ENCODE data around the gene KISS1.

Gene KISS1

GRCh38 chr1:204217648-204218000 is 21.3 kb upstream of the KISS1 start:
- no peak for DNase-seq

GRCh38 chr1:204216880-204217647 is 20.8 kb upstream of the KISS1 start:
- DNase-seq, result no peak

DNA sequence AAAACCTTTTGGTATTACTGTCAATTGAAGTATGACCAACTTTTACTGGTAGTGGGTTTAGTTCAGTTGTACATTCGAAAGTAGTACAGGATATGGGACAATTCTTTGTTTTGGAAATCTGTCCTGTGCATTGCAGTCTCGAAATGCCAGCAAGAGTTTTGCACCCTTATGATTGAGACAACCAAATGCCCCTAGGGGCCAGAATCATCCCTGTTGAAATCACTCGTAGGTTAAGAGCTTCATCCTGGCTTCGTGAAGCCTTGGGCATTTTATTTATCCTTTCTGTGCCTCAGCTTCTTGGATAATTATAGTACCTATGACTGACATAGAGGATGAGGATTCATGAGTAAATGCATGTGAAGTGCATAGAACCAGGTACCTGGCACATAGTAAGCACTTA is 19.9 kb upstream of the KISS1 start:
- DNase-seq, result no peak

- DNase-seq, result peak in 9 of 14 donors; percentile 25 to 58 (median 39)
Measured at GRCh38 chr1:204213668-204214662, 17.7 kb upstream of the KISS1 start, which contains the start of gene GOLT1A. TSS of gene GOLT1A (minus strand) at chr1:204213988. CDS start at chr1:204213906, 82 bp downstream.

DNA sequence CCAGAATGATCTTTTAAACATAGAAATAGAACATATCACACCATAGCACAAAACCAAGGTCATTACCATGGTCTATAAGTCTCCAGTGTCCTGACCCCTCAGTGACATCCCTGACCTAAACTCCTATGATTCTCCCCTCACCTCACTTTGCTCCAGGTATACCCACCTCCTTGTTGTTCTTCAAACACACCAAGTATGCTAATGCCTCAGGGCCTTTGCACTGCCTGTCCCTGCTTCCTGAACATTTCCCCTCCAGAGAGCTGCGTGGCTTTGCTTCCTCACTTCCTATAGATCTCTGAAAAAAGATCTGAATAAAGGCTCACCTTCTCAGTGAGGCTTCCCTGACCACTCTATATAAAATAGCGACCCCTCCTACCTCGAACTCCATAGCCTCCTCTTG is 16.4 kb upstream of the KISS1 start:
- DNase-seq, result no peak

DNA sequence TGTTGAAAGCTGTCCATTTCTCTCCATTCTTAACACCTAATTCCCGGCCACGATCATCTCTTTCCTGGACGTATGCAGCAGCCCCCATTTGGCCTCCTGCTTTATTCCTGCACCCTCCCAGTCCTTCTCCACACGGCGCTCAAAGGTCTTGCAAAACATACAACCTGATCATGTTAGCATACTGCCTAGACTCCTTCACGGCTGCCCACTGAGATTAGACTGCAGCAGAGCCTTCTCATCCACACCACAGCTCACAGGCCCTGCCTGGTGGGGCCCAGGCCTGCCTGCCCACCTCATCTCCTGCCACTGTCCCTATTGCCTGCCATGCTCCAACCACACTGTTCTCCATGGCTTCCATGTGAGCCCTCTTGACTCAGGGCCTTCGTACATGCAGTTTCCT is 14.8 kb upstream of the KISS1 start:
- DNase-seq, result no peak

DNA sequence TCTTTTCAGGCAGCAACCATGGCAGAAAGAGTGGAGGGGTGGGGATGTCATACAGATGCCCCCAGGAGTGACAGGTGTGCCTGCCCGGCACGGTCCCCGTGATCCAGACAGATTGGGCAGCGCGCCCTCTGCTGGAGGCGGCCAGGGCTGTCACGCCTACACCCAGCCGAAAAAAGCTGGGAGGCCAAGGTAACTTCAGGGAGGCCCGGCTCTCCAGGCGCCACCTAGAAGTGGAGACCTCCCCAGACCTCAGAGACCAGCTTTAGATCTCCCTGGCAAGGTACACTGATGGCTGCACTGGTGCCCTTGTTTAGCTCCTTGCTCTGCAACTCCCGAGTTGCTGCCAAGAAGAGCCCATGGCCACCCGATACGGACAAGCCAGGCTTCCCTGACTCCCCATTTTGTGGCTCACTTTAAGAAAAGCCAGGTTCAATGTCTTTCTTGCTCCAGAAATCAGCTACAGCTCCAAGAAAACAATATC is 10.9 kb upstream of the KISS1 start:
- peak in 9 of 14 donors; percentile 9 to 58 (median 18) for DNase-seq

DNA sequence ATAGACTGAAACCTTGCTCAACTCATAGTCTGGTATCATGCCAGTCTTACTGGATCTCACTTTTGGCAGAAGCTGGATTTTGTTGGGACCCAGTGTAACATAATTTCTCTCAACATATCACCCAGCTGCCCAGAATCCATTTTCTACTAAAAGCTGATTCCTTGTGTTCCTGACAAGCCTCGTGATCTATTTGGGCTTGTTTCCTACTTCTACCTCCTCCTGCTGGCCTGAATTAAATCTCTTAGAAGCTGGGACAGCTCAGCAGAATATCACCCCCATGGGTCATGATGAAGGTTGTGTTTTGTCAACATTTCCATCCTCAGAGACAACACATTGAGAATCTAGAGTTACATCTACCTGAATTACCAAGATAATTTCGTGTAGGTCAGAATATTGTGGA is 9.8 kb upstream of the KISS1 start:
- DNase-seq, result no peak

GRCh38 chr1:204205486-204205885 is 9.2 kb upstream of the KISS1 start:
- DNase-seq, result no peak

DNA sequence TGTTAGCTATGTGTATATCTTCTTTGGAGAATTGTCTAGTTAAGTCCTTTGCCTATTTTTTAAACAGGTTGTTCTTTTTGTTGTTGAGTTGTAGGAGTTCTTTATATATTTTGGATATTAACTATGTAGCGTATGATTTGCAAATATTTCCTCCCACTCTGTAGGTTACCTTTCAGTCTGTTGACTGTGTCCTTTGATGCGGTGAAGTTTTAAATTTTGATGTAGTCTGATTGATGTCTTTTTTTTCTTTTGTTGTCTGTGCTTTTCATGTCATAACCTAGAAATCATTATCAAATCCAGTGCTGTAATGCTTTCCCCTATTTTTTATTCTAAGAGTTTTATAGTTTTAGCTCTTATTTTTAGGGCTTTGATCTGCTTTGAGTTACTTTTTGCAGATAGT is 8.7 kb upstream of the KISS1 start:
- DNase-seq, result no peak

- no peak for DNase-seq
Measured at GRCh38 chr1:204203206-204203767, 7.0 kb upstream of the KISS1 start.

DNA sequence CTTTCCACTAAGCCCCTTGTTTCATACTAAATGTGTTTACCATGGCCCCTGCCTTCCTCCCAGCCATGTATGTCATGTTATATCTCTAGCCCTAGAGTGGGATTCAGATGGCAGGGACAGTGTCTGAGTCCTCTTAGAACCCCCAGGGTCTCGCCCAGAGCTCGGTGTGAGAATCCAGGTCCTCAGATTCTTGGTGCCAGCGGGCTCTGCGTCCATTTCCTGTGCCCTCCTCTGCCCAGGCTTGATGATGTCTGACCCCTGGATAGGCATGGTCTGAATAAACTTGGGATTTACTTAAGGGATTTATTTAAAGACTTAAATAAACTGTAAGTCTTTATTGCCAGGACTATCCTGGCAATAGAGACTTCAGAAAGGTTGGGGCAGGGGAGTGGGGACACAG is 6.2 kb upstream of the KISS1 start:
- DNase-seq, result no peak

GRCh38 chr1:204201348-204202040 is 5.2 kb upstream of the KISS1 start:
- DNase-seq, result no peak

DNA sequence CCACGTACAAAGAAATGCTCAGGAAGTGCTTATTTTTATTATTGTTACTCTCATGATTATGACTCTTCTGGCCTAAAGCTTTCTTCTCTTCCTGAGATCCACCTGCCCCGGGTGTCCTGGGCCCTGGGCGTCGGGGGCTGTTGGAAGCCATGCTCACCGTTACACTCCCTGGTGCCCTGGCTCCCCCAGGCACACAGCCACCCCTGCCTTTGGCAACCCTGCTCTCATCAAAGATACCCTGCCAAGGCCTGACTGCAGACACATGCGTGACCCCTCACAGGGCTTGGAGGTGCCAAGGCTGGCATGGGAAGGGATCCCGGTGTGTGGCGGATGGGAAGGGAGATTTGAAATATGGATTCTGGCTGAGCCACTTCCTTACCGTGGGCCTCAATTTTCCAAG is 3.3 kb upstream of the KISS1 start:
- DNase-seq, result no peak

DNA sequence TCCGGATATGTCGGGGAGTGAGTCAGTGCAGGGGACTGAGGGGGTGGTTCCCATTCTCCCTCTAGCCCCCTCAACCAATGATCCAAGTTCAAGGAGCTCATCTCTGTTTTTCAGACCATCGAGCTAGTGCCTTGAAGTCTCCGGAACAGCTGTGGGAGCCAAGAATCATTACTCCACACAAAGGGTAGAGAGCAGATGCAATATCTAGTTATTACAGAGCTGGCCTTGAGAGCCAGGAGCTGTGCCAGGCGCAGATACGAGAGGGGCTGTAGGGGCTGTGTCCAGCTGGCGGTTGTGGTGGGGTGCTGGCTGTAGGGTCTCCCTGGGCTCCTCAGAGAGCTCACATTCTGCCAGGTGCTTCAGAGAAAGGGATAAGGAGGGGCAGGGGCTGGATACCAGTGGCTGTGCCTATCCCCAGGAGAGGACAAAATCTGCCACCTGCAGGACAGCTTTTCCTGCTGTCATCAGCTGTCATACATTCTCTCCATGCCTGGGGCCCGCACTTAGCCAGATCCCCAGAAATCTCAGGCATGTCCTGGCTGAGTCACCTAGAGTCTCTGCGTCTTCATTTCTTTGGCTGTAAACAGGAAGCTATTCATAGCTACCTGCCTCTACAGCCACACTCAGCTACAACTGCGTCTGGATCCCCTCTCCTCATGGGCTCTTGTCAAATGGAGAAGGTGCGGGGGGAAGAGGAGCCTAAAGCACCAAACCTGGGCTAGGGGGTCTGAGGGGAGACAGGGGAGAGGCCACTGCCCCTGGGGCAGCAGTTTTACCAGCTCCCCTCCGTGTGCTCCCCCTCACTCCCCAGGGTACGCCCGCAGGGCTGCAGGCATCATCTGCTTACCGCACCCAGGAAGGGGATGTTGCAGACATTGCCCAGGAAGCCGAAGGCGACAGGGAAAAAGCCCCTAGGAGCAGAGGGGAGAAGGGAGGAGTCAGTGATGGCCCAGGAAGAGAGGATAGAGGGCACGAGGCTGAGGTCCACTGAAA is 2.4 kb upstream of the KISS1 start:
- DNase-seq, result no peak

- DNase-seq, result no peak
Measured at GRCh38 chr1:204197068-204197467, 777 bp upstream of the KISS1 start.

DNA sequence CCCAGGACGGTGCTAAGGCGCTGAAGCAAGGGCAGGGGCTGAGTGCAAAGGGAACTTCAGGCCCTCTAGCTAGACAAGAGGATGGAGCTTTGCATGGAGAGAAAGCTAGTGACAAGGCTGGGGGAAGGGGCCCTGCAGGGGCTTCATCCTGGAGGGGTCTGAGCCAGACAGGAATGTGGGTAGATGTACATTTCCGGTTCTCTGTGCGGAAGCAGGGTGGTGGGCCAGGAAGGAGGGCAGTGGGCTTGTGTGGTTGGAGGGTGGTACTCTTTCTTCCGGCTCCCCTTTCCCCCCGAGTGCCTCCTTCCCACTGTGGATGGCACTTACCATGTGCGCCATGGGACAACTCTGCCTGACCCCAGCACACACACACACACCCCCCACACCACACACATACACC is 1.5 kb downstream of the KISS1 start:
- no peak for DNase-seq

DNA sequence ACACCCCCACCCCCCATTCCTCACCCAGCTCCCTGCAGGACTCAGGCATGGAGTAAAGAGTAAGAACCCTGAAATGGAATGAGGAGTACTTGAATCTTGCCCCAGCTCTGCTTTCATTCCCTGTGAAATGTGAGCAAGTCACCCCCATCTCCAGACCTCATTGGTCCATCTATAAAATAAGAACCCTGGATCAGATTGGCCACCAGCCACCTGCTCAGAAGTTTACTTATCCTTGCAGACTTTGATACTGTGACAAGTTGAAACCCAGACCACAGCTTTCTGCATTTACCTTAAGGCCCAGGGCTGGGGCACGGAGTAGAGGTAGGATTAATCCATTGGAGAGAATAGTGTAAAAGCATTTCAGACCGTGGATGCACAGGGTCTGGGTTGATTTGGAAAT is 2.2 kb downstream of the KISS1 start:
- DNase-seq, result no peak

DNA sequence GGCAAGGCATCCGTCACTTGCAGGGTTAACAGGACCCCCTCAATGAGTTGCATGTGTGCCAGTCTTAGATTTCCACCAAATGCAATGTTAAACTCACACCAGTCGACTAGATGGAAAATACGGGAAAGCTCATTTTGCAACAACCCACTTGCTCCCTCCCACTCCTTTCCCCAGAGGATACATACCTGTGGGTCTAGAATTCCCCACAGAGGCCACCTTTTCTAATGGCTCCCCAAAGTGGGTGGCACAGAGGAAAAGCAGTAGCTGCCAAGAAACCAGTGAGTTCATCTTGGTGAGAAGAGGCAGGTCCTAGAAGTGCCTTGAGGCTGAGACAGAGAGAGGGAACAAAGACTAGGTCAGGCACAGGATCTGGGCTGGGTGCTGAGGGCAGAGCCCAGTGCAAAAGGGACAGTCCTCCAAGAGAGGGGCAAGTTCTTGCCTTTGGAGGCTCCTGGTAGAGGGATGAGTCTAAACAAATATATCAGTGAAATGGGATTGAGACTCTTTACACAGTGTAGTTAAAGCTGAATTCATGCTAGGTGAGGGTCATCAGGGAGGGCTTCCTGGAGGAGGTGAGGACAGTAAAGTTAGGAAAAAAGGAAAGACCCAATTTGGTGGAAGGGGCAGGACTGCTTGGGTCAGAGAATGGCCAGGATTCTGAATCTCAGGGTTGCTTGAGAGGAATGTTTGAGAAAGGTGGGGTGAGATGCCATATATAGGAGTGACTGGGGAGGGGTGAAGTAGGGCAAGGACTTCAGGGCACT is 3.5 kb downstream of the KISS1 start:
- DNase-seq, result no peak

- no peak for DNase-seq
Measured at GRCh38 chr1:204192046-204192445, 4.2 kb downstream of the KISS1 start.
